HG02870 (cell line): Measurements from ENCODE around the gene LYSMD3.
A peak's percentile ranks its signal among the peaks of the same experiment; 100 is the strongest.
"Not testable (repeated sequence)": the region's sequence is repeated elsewhere in the genome, so short reads cannot be mapped to it uniquely, and the experiment has no call there.

Source experiments
- ATAC-seq: cut with Tn5 transposase; IDR thresholded peaks from one replicate; pipeline ENCODE4 v1.9.1; 2021; ENCODE audit warnings: mild to moderate bottlenecking, moderate library complexity; ENCODE audit not compliant: unreplicated experiment

LYSMD3 gene

DNA sequence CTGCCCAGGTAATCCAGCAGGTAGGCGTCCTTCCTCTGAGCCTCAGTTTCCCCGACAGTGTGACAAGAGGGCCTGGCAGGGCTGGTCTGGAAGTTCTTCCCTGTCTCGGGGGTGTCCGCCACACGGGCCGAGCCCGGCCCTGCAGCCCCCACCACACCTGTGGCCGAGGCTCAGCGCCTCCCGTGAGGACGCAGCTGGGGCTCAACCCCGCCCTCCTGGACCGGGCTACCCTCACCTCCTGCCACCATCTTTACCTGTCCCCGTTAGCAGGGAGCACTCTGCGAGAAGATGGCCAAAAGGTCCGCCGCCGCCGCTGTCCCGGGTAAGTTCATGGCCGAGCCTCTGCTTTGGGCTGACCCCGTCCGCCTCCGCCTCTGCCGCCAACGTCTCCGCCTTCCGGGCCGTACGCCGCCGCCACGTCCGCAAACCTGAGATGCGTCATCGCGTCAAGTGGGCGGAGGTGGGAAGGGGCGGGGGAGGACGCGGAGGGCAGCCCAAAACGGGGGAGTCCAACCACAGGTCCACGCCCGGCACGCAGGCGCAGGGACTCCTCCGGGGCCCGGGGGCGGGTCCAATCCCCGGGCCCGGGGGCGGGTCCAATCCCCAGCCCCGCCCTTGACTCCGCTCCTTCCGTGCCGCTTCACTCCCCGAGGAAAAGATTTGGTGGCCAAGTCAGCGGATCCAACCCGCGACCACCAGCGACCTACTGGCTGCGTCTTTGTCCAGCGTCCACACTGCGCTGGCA lies at the start of gene LYSMD3:
TSS of gene LYSMD3 (minus strand) at position 391 of the 745 bp plus-strand sequence. CDS start 4,295 bp downstream, outside the sequence.
- peak; percentile 86 for ATAC-seq

DNA sequence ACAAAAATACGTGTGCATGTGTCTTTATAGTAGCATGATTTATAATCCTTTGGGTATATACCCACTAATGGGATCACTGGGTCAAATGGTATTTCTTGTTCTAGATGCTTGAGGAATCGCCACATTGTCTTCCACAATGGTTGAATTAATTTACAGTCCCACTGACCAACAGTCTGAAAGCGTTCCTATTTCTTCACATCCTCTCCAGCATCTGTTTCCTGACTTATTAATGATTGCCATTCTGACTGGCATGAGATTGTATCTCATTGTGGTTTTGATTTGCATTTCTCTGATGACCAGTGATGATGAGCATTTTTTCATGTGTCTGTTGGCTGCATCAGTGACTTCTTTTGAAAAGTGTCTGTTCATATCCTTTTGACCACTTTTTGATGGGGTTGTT lies 47.2 kb upstream of the LYSMD3 start:
- ATAC-seq = not testable (repeated sequence)

DNA sequence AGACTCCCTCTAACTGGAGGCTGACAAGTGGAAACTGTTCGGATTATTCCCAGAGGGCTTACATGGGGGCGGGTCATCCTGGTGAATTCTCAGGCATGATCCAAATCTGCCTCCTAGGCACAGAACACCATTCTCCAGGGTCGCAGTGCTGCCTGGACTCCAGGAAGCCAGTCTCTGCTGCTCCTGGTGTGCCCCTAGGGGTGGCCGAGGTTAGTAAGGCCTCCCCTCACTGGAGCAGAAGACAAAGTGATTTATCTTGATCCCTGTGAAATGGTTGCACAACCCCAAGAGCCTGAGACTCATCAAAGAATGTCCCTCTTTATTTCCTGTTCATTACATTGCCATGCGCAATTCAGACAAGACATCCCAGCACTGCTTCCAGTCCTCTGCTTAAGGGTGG lies 46.3 kb upstream of the LYSMD3 start:
- ATAC-seq = no peak

DNA sequence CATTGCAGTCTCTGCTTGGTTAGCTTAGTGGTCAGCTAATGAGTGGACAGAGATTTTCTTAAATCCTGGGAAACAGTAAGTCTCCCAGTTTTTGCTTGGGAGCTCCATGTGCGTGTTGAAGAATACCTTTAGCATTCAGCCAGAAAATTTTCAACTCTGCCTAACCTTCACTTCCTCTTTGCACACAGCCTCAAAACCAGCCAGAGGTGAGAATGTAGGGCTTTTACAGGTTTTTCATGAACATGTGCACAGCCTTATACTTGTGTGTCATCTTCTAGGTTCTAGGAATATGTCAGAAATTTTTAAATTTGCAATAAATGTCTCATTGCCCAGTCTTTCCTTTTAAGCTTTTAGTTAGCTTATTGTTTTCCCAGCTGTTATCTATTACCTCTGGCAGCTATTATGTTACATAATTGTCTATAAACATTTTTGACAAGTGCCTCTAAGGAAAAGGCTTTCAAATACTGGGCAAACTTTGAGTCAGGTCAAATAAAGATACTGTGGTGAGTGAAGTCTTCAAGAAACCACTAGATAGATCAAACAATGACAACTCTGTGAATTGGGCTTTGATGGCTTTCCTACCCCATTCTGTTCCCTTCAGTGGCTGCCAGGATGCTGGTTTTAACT lies 41.9 kb upstream of the LYSMD3 start:
- no peak for ATAC-seq

DNA sequence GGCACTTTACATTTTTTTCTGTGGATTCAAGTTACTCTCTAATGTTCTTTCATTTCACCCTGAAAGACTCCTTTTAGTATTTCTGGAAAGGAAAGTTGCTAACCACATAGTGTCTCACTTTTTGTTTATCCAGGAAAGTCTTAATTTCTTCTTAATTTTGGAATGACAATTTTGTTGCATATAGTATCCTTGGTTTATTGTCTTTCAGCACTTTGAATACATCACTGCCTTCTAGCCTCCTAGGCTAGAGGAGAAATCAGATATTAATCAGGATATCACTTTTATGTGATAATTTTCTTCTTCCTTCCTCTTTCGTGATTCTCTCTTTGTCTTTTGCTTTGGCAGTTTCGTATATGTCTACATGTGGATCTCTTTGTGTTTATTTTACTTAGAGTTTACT lies 40.6 kb upstream of the LYSMD3 start:
- ATAC-seq = no peak

DNA sequence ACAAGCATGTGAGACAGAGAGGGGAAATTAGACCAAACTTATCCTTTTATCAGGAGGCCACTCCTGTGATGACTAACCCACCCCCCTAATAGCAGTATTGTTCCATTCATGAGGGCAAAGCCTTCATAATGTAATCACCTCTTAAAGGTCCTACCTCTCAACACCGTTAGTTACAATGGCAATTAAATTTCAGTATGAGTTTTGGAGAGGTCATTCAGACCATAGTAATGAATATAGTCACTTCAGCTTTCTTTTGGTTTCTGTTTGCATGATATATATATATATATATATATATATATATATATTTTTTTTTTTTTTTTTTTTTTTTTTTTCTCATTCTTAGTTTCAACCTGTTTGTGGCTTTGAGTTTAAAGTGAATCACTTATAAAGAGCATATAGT lies 39.7 kb upstream of the LYSMD3 start:
- no peak for ATAC-seq

DNA sequence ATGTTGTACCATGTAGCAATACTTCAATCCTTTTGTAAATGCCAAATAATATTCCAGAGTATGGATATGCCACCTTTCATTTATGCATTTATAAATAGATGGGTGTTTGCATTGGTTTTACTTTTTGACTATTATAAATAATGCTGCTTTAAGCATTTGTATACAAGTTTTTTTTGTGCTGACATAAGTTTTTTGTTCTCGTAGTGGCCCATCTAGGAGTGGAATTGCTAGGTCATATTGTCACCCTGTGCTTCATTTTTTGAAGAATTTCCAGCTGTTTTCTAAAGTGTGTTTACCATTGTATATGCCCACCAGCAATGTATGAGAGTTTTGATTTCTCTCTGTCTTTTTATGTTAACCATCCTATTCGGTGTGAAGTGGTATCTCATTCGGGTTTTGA lies 36.1 kb upstream of the LYSMD3 start:
- no peak for ATAC-seq

DNA sequence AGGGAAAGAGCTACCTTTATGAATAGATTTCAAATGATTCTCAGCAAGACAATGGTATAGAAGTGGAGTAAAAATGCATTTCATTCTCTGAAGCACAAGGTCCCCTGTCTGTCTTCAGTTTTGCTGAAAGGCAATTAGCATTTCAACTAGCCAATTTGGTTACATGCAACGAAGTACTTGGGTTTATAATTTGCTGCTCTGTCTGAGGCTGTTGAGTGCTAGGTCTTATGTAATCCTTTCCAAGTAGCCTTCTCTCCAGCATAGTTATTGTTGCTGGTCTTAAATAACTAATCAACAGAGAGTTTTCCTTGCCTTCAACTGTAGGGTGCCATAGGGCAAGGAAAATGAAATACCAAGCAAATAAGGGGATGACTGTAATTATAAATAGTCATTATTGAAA lies 33.7 kb upstream of the LYSMD3 start:
- ATAC-seq = no peak

DNA sequence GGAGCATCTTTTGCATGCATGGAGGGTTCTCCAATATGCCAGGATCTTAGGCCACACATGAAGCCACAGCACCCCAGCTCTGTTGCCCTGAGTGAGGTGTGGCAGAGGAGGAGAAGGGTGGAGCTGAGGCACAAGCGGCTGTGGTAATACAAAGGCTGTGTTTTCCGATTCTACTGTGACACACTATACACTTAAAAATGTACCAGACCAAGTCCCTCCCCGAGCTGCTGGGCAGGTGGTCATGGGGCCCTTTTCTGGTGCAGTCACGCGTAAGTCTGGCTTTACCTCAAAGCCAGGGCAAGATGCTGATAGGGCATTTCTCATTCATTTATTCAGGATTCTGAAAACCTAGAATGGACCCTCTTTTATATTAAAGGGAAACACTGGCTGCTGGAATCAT lies 33.0 kb upstream of the LYSMD3 start:
- ATAC-seq = no peak

DNA sequence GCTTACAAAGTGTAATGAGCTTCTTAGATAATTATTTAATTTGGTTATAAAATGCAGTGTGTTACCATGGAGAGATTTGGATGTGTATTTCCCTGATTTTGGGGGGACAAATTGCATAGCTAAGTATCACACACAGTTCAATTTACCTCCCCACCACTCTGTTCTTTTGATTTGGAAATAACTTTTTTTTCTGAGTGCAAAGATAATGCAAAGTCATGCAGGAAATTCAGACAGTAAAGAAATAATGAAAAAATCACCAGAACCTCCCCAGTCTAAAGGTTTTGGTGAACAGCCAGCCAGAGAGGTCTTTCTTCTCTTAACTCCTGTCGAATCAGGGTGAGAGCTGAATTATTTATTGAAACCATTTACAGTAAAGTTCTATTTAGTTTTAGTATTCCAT lies 32.4 kb upstream of the LYSMD3 start:
- ATAC-seq = no peak

DNA sequence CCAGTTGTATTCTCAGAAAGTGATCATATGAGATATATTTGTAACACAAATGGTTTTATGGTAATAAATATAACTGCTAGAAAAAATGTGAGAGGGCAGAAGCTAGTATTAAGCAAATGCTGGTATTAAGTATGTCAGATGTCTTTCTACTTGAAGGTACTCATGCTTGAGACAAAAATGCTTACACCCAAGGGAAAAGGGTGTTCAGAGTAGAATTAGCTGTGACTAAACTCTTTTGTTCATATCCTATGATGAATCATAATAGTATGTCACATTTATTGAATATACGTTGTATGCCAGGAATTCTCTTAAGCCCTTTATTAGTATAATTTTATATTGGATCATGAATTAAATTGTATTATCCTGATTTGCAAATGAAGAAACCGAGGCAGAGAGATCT lies 31.4 kb upstream of the LYSMD3 start:
- no peak for ATAC-seq

DNA sequence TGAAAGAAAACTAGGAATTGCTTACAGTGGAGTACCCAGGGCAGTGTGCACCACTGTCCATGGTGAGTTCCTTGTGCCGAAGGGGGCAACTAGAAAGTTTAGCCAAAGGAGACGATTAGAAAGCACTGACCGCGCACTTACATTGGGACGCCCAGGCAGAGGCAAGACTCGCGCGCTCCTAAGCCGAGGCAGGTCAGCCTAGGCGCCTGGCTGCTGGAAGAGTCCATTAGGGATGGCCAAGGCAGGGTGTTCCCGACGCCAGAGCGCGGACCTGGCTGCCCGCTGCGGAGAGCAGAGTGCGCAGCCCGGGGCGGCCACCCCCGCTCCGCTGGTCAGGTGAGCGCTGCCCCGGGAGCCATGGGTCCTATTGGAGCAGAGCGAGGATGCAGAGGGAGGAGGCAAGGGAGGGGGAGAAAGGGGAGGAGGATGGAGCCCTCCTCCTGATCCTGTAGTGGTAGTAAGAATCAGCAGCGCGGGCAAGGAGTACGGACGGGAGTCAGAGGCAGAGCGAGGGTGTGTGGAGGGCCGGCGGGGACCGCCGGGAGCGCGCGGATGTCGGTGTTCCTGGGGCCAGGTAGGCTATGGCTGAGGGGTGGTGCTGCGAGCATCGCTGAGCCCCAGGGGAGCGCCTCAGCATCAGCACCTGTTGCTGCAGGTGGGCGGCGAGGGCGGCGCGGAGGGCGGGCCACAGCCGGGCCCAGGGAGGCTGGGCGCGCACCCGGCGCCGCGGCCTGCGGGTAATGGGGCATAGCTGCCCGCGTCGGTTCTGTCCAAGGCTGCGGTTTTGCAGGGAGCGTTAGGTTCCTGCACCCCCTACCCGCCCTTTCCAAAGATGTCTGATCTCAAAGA lies 29.2 kb upstream of the LYSMD3 start, which contains the start of gene ADGRV1:
TSS of gene ADGRV1 (plus strand) at position 454 of the 849 bp plus-strand sequence. CDS start at position 553, 99 bp downstream.
- peak; percentile 47 for ATAC-seq

DNA sequence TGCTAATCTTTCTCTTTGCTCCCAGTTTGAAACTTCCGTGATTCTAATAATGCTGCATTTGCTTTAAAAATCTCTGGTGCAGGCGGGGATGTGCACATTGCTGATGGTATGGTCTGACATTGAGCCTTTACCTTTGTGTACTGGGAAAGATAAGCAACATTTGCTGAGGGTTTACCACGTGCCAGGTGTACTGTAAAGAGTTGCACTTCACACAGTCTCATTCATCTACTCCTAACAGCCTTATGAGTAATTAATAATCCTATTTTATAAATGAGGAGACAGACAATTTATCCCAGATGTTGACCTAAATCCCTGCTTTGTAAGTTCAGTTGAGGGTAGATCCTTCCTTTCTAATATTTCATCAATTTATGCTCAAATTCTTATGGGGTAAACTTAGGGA lies 28.5 kb upstream of the LYSMD3 start:
- ATAC-seq = no peak

DNA sequence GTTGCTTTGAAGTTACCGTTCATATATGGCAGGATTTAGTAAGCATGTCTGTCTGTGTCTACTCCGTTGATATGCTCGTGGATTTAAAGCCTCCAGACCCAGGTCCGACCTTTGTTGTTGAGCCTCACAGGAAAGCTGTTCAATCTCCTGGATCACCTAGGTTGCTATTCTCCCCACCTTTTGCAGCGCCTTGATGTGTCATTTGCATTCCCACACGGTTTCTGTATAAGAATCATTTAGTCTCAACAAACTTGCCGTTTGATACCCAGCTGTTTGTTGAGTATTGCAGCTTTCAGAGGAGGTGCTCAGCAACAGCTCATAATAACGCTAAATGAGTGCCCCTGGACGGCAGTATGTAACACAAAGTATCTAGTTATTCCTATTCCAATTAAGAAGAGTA lies 28.0 kb upstream of the LYSMD3 start:
- no peak for ATAC-seq

DNA sequence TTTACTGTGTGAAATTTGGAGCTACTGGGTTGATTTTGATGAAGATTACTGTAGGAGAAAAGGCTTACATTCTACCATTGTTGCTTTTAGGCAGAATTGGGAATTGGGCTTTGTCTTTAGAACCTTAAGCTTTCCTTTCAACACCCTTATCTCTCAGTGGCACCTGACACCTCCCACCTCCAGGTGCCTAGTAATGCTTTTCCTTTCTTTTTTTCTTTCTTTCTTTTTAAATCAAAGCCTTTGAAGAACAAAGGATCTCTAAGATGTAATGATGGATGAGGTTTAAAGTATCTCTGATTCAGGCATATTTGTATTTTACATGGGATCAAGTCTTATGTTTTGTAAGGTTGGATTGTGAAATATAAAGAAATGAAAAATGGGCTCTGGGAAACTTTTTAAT lies 26.3 kb upstream of the LYSMD3 start:
- no peak for ATAC-seq

DNA sequence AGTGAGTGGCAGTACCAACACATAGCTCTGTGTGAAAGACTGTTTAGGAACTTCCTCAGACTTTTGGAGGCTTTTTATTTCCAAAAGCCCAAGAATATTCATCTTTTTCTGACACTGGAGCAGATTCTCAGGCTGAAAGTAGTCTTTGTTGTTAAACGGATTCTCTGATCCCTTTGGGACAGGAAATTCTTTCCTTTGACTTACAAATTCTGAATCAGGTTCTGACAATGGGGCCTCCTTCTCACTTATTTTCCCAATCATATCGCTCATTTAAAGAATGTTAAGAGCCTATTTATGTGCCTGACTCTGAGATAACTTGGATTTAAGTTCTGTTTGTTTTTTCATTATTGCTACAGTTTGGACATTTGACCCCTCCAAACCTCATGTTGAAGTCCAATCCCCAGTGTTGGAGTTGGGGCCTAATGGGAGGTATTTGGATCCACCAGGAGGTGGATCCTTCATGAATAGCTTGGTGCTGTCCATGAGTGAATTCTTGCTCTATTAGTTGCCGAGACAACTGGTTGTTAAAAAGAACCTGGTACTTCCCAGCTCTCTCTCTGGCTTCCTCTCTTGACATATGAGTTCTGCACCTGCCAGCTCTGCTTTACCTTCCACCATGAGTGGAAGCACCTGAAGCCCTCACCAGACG lies 25.1 kb upstream of the LYSMD3 start:
- no peak for ATAC-seq

DNA sequence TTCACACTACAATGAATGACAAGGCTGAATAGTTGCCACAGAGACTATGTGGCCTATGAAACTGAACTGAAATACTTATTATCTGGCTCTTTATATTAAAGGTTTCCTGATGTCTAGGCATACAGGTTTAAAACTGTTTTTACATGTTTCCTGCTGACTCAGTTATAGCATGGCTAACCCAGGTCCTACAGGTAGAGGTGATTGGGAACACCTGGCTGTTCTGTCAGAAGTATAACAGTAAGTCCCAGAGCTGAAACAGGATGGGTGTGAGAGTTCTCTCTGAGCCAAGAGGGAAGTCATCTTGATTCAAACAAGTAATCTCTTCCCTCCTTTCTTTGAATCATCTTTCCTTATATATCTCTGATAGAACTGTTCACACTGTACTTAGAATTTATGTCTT lies 24.3 kb upstream of the LYSMD3 start:
- ATAC-seq = no peak

DNA sequence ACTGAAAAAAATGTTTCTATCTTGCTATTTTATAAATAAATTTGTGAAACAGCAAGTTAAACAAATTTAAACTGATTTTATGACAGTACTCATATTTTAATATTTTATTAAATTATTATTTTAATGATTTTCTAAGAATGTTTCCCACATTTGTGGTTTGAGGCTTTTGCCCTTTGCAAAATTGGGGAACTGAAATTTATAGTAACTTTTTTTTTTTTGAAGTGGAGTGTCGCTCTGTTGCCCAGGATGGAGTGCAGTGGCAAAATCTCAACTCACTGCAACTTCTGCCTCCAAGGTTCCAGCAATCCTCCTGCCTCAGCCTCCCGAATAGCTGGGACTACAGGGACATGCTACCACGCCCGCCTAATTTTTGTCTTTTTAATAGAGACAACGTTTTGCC lies 22.0 kb upstream of the LYSMD3 start:
- ATAC-seq = no peak

DNA sequence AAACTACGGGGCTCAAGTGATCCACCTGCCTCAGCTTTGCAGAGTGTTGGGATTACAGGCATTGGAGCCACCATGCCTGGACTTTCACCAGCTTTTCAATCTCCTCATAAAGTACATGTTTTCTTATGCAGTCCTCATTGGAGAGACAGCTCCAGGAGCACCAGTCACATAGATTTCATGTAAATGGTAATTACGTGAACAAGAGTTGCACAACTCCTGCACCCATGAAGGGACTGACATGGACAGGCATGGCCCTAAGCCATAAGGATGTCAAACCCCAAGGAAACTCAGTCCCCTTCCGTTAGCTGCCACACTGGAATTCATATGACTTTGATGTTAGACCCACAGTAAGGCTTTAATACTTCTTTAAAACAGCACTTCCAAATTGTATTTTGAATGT lies 21.6 kb upstream of the LYSMD3 start:
- no peak for ATAC-seq

DNA sequence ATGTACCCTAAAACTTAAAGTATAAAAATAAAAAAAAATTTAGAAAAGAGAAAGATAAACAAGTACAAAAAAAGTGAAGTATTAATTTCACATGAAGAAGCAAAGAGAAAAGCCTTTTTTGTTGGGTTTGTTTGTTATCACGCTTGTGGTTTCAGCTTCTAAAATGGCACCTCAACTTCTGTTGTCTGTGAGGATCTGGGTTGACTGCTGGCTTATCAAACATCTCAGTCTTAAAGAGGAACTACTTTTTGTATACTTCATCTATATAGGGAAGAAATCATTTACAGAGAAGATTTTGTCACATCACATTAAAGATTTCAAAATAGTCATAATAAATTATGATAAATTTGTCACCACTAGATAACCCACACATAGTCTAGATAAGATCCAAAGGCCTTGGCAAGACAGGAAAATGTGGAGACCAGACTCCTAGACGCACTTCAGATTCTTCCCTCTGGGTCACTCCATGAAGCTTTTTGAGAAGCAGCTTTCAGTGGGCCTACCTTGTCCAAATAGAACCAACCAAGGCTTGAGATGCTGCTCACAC lies 20.4 kb upstream of the LYSMD3 start:
- no peak for ATAC-seq

DNA sequence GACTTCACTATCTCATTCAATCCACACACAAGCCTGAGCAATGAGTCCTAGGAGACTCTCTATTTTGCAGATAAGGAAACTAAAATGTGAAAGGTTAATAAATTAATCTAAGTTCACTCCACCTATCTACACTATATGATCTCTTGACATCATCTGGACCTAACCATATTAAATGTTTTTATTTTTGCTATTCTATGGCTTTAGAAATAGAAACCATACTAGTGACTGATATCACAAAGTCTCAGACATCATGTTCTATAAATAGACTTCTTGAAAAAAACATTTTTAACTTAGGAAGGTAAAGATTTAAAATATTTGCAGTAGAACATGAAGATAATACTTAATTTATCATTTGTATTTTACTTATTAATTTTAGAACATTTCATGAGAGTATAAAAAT lies 19.8 kb upstream of the LYSMD3 start:
- ATAC-seq = no peak
